ENCODE data around the gene C16orf74.

C16orf74 gene

DNA sequence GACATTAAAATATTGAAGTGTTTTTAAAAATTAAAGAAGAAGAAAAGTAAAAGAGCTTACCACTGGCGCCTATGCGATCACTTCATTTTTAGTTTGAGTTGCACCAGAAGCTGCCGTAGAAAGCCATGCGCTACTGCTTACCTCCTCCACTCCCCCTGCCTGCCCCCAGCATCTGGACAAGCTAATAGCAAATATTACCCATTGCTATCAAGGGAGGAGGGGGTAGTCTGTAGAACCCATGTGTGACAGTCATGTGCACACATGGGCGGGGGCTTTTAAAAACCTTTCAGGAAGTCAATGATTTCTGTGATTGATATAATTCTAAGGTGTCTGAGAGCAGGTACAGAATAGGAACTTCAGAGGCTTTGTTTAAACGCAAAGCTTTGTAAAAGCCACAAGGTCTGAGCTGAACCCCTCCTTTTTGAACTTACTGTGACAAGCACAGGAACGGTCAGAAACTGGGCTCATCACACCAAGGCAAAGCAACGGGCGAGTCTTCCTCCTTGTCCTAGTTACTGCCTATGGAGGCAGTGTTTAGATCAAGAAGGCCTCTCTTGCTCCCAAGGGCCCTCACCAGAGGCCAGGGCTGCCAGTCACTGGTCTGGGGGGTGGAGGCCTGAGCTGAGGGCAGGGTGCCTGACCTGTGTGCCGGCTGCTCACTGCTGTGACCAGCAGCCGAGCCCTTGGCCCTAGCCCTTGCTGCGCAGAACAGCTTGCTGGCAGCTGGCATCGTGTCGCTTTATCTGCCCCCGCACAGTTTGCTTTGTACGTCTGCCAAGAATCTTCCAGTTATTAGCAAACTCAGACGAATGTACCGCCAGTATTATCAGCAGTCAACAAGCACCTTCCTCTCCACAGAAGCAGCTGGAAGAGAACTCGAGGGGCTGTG is 77.1 kb downstream of the C16orf74 start:
- no peaks in the 10 kb centered on the region for H3K9me3 ChIP-seq (ENCODE audit: control insufficient read depth in 5 of 5, low read length in 5 of 5)
- no peaks in the 10 kb centered on the region for H3K27me3 ChIP-seq (ENCODE audit: control insufficient read depth in 5 of 5, insufficient read depth in 4 of 5, low read length in 5 of 5)
- no peak overlapping the region for H3K4me3 ChIP-seq (ENCODE audit: low read depth in 1 of 5, low read length in 5 of 5)
- peaks cover 0 to 14% (median 11%) of the 10 kb centered on the region in 5 donors for H3K4me1 ChIP-seq (ENCODE audit: control insufficient read depth in 5 of 5, insufficient read depth in 5 of 5, low read length in 5 of 5)
- peak overlapping the region in 1 of 5 donors; percentile 6 for H3K9ac ChIP-seq (ENCODE audit: low read length in 5 of 5)
- H3K36me3 ChIP-seq (ENCODE audit: control insufficient read depth in 5 of 5, insufficient read depth in 5 of 5, low read length in 5 of 5) = peaks cover 20 to 92% (median 63%) of the 10 kb centered on the region in 5 donors
- H3K27ac ChIP-seq (ENCODE audit: low read depth, low read length) = peak overlapping the region; percentile 51

DNA sequence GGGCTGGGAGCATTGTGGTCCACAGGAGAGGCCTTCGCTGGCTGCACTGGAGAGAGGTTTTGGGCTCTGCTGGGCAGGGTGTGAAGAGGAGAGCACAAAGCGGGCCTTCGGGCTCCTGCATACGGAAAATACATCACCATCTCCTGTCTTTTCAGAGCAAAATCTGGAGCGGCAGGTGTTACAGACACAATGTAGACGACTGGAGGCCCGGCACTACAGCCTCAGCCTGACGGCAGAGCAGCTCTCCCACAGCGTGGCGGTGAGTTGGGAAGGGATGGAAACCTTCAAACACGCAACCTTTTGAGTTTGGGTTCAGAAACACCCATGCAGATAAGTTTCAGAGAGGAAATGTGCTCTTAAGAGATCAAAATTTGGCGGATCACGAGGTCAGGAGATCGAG is 80.1 kb downstream of the C16orf74 start:
- Histone ChIP-seq H3K27ac (ENCODE audit: low read depth, low read length) (no peak overlapping the region), H3K27me3 (ENCODE audit: control insufficient read depth in 5 of 5, insufficient read depth in 4 of 5, low read length in 5 of 5) (no peaks in the 10 kb centered on the region), H3K36me3 (ENCODE audit: control insufficient read depth in 5 of 5, insufficient read depth in 5 of 5, low read length in 5 of 5) (peaks cover 24 to 96% (median 89%) of the 10 kb centered on the region in 5 donors), H3K4me1 (ENCODE audit: control insufficient read depth in 5 of 5, insufficient read depth in 5 of 5, low read length in 5 of 5) (peaks cover 0 to 14% (median 11%) of the 10 kb centered on the region in 5 donors), H3K9ac (ENCODE audit: low read length in 5 of 5) (no peak overlapping the region), H3K9me3 (ENCODE audit: control insufficient read depth in 5 of 5, low read length in 5 of 5) (no peaks in the 10 kb centered on the region), H3K4me3 (ENCODE audit: low read depth in 1 of 5, low read length in 5 of 5) (no peak overlapping the region)

DNA sequence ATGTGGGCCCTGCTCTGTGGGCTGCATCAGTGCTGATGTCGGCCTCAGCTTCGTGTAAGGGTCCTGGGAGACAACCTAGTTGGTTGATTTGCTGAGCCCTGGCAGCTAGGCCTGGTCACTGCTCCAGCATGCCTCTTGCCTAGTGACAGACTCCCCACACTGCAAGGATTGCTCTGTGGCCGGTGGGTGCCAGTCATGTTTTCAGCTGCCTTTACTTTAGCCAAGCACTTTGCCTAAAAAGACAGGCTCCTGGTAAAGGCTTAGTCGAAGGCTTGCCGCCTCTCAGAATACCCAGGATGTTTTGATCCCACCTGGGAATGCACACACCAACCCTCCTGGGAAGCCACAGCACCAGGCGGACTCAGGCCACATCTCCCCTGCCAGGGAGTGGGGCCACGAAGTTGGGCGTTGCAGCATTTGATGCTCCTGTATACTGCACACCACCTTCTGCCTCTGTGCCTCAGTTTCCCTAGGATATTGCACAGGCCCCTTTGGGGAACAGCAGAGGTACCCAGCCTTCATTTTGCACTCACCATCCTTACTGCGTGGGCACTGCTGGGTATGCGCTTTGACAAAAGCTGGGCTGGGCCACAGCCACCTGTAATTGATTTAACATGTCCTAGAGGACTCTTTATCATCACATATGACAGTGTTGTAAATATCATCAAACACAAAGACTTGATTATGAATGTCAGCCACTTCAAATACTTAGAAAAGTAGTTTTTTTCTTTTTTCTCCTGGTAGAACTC is 82.0 kb downstream of the C16orf74 start:
- Histone ChIP-seq H3K27ac (ENCODE audit: low read depth, low read length) (no peak overlapping the region), H3K27me3 (ENCODE audit: control insufficient read depth in 5 of 5, insufficient read depth in 4 of 5, low read length in 5 of 5) (no peaks in the 10 kb centered on the region), H3K36me3 (ENCODE audit: control insufficient read depth in 5 of 5, insufficient read depth in 5 of 5, low read length in 5 of 5) (peaks cover 22 to 96% (median 94%) of the 10 kb centered on the region in 5 donors), H3K9ac (ENCODE audit: low read length in 5 of 5) (no peak overlapping the region), H3K4me1 (ENCODE audit: control insufficient read depth in 5 of 5, insufficient read depth in 5 of 5, low read length in 5 of 5) (peaks cover 0 to 9% (median 6%) of the 10 kb centered on the region in 5 donors), H3K4me3 (ENCODE audit: low read depth in 1 of 5, low read length in 5 of 5) (no peak overlapping the region), H3K9me3 (ENCODE audit: control insufficient read depth in 5 of 5, low read length in 5 of 5) (no peaks in the 10 kb centered on the region)

DNA sequence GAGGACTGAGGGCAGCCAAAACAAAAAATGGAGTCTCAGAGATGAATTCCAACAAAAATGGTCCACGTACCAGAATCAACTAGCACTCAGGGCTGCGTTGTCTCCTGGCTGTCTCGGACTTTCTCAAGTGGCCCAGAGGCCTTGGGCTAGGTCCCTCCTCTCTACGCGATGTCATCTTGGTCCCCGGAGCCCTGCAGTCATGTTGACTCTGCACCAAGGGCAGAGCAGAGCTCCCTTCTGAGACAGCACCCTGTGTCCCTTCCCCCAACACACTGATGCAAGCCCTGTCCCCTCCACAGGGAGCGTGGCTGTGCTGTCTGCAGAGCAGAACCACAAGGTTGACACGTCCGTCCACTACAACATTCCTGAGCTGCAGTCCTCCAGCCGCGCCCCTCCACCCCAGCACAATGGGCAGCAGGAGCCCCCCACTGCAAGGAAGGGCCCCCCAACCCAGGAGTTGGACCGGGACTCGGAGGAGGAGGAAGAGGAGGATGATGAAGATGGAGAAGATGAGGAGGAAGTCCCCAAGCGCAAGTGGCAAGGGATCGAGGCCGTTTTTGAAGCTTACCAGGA is 83.0 kb downstream of the C16orf74 start:
- H3K36me3 ChIP-seq (ENCODE audit: control insufficient read depth in 5 of 5, insufficient read depth in 5 of 5, low read length in 5 of 5) = peaks cover 19 to 98% (median 96%) of the 10 kb centered on the region in 5 donors
- no peaks in the 10 kb centered on the region for H3K27me3 ChIP-seq (ENCODE audit: control insufficient read depth in 5 of 5, insufficient read depth in 4 of 5, low read length in 5 of 5)
- no peak overlapping the region for H3K4me3 ChIP-seq (ENCODE audit: low read depth in 1 of 5, low read length in 5 of 5)
- H3K27ac ChIP-seq (ENCODE audit: low read depth, low read length) = no peak overlapping the region
- no peak overlapping the region for H3K9ac ChIP-seq (ENCODE audit: low read length in 5 of 5)
- H3K4me1 ChIP-seq (ENCODE audit: control insufficient read depth in 5 of 5, insufficient read depth in 5 of 5, low read length in 5 of 5) = peaks cover 0 to 5% (median 0%) of the 10 kb centered on the region in 5 donors
- H3K9me3 ChIP-seq (ENCODE audit: control insufficient read depth in 5 of 5, low read length in 5 of 5) = no peaks in the 10 kb centered on the region

DNA sequence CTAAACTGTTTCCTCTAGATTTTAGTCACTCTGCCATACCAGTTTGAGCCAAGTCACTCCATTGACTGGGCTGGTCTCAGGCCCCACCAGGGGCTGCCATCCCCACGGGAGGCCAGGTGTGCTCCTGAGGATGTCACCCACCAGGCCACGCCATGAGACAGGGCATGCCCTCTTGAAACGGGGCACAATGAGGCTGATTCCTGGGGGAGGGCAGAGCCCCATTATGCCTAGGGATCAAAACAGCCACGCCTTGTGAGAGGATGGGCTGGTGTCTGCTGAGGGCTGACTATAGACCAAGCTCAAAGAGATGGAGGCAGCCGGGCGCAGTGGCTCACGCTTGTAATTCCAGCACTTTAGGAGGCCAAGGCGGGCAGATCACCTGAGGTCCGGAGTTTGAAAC is 83.6 kb downstream of the C16orf74 start:
- Histone ChIP-seq H3K27me3 (ENCODE audit: control insufficient read depth in 5 of 5, insufficient read depth in 4 of 5, low read length in 5 of 5) (no peaks in the 10 kb centered on the region), H3K36me3 (ENCODE audit: control insufficient read depth in 5 of 5, insufficient read depth in 5 of 5, low read length in 5 of 5) (peaks cover 13 to 98% (median 96%) of the 10 kb centered on the region in 5 donors), H3K27ac (ENCODE audit: low read depth, low read length) (no peak overlapping the region), H3K9ac (ENCODE audit: low read length in 5 of 5) (no peak overlapping the region), H3K4me3 (ENCODE audit: low read depth in 1 of 5, low read length in 5 of 5) (no peak overlapping the region), H3K9me3 (ENCODE audit: control insufficient read depth in 5 of 5, low read length in 5 of 5) (no peaks in the 10 kb centered on the region), H3K4me1 (ENCODE audit: control insufficient read depth in 5 of 5, insufficient read depth in 5 of 5, low read length in 5 of 5) (peaks cover 0 to 5% (median 0%) of the 10 kb centered on the region in 5 donors)

DNA sequence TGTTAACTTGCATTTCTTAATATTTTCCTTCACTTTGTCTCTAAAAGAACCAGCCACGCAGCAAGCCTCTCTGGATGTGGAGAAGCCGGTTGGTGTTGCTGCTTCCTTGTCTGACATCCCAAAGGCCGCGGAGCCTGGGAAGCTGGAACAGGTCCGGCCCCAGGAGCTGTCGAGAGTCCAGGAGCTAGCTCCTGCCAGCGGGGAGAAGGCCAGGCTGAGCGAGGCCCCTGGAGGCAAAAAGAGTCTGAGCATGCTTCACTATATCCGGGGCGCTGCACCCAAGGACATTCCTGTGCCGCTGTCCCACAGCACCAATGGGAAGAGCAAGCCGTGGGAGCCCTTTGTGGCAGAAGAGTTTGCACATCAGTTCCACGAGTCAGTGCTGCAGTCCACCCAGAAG is 85.0 kb downstream of the C16orf74 start:
- H3K27ac ChIP-seq (ENCODE audit: low read depth, low read length) = no peak overlapping the region
- peaks cover 0 to 5% (median 0%) of the 10 kb centered on the region in 5 donors for H3K4me1 ChIP-seq (ENCODE audit: control insufficient read depth in 5 of 5, insufficient read depth in 5 of 5, low read length in 5 of 5)
- no peaks in the 10 kb centered on the region for H3K9me3 ChIP-seq (ENCODE audit: control insufficient read depth in 5 of 5, low read length in 5 of 5)
- H3K36me3 ChIP-seq (ENCODE audit: control insufficient read depth in 5 of 5, insufficient read depth in 5 of 5, low read length in 5 of 5) = peaks cover 13 to 100% (median 98%) of the 10 kb centered on the region in 5 donors
- no peak overlapping the region for H3K4me3 ChIP-seq (ENCODE audit: low read depth in 1 of 5, low read length in 5 of 5)
- H3K9ac ChIP-seq (ENCODE audit: low read length in 5 of 5) = no peak overlapping the region
- no peaks in the 10 kb centered on the region for H3K27me3 ChIP-seq (ENCODE audit: control insufficient read depth in 5 of 5, insufficient read depth in 4 of 5, low read length in 5 of 5)

DNA sequence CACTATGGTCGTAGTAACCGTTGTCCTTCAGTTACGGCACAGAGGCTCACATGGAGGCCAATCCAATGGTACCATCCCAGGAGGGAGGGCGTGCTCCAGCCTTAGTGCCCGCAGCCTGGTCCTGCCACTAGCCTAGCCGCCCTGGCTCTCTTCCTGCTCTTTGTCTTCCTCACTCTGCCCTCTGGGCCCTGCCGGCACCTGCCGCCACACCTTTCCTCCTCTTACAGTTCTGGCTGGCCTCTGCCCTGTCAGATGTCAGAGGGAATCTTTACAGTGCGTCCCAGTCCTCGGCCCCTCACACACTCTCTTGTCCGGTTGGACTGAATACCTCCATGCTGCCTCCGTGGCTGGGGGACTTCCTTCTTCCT is 85.5 kb downstream of the C16orf74 start:
- H3K4me3 ChIP-seq (ENCODE audit: low read depth in 1 of 5, low read length in 5 of 5) = no peak overlapping the region
- H3K9me3 ChIP-seq (ENCODE audit: control insufficient read depth in 5 of 5, low read length in 5 of 5) = no peaks in the 10 kb centered on the region
- H3K27ac ChIP-seq (ENCODE audit: low read depth, low read length) = no peak overlapping the region
- H3K27me3 ChIP-seq (ENCODE audit: control insufficient read depth in 5 of 5, insufficient read depth in 4 of 5, low read length in 5 of 5) = no peaks in the 10 kb centered on the region
- peaks cover 0 to 5% (median 0%) of the 10 kb centered on the region in 5 donors for H3K4me1 ChIP-seq (ENCODE audit: control insufficient read depth in 5 of 5, insufficient read depth in 5 of 5, low read length in 5 of 5)
- no peak overlapping the region for H3K9ac ChIP-seq (ENCODE audit: low read length in 5 of 5)
- peaks cover 10 to 96% (median 94%) of the 10 kb centered on the region in 5 donors for H3K36me3 ChIP-seq (ENCODE audit: control insufficient read depth in 5 of 5, insufficient read depth in 5 of 5, low read length in 5 of 5)

DNA sequence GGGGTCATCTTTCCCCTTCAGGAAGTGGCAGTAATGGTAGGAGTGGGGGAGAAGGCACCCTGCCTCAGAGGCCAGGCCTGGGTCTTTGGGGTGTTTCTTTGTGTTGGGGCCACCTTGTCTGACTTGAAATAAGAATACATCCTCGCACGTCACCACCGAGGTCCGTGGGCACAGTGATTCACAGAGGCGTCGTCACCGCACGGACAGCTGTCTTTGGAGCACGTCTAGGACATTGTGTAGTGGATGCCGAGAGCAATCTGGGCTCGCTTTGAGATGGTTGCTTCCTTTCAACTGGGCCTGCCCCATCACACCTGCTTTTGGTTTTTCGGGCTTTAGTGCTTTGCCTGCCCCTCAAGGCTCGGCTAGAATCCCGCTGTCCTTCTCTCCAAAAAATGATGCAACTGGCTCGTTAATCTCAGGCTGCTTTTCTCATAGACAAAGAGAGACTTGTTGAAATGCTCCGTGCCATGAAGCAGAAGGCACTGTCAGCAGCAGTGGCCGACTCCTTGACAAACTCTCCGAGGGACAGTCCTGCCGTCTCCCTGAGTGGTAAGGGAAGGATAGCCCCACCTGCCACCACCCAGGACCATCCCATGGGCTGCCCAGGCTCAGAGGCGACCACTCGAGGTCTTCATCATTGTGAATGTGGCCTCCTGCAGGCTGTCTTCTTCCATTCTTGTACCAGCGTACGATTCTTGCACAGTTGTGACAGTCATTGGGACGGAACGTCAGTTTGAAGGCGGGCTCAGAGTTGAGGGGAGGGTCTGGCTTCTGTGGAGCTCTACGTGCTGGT is 86.1 kb downstream of the C16orf74 start:
- H3K9ac ChIP-seq (ENCODE audit: low read length in 5 of 5) = no peak overlapping the region
- H3K4me1 ChIP-seq (ENCODE audit: control insufficient read depth in 5 of 5, insufficient read depth in 5 of 5, low read length in 5 of 5) = peaks cover 0 to 10% (median 3%) of the 10 kb centered on the region in 5 donors
- no peak overlapping the region for H3K4me3 ChIP-seq (ENCODE audit: low read depth in 1 of 5, low read length in 5 of 5)
- no peak overlapping the region for H3K27ac ChIP-seq (ENCODE audit: low read depth, low read length)
- H3K27me3 ChIP-seq (ENCODE audit: control insufficient read depth in 5 of 5, insufficient read depth in 4 of 5, low read length in 5 of 5) = no peaks in the 10 kb centered on the region
- no peaks in the 10 kb centered on the region for H3K9me3 ChIP-seq (ENCODE audit: control insufficient read depth in 5 of 5, low read length in 5 of 5)
- peaks cover 8 to 95% (median 93%) of the 10 kb centered on the region in 5 donors for H3K36me3 ChIP-seq (ENCODE audit: control insufficient read depth in 5 of 5, insufficient read depth in 5 of 5, low read length in 5 of 5)

DNA sequence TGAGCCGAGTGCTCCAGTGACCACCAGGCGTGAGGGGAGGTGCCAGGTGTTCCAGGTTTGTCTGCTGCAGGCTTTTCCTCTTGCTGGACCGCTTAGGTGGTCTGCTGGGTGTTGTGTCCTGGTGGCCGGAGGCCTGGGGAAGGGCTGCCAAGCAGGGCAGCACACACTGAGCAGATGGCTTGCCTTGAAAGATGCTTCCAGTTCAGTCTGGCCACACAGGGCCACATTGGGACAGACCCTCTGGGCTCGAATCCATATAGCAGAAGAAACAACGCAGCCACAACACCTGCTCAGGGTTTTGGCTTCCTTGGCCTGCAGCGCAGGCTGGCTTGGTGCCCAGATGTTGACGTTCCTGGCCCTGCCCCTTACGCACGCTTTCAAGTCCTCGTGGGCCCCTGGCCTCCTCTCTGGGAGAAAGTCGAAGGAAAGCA is 87.0 kb downstream of the C16orf74 start:
- peaks cover 4 to 94% (median 91%) of the 10 kb centered on the region in 5 donors for H3K36me3 ChIP-seq (ENCODE audit: control insufficient read depth in 5 of 5, insufficient read depth in 5 of 5, low read length in 5 of 5)

More for the DNA sequence above, 87.0 kb downstream of the C16orf74 start:
- H3K27ac ChIP-seq (ENCODE audit: low read depth, low read length) = no peak overlapping the region
- no peaks in the 10 kb centered on the region for H3K27me3 ChIP-seq (ENCODE audit: control insufficient read depth in 5 of 5, insufficient read depth in 4 of 5, low read length in 5 of 5)
- peaks cover 0 to 17% (median 10%) of the 10 kb centered on the region in 5 donors for H3K4me1 ChIP-seq (ENCODE audit: control insufficient read depth in 5 of 5, insufficient read depth in 5 of 5, low read length in 5 of 5)
- H3K9me3 ChIP-seq (ENCODE audit: control insufficient read depth in 5 of 5, low read length in 5 of 5) = no peaks in the 10 kb centered on the region
- H3K4me3 ChIP-seq (ENCODE audit: low read depth in 1 of 5, low read length in 5 of 5) = no peak overlapping the region
- H3K9ac ChIP-seq (ENCODE audit: low read length in 5 of 5) = no peak overlapping the region
